ENCODE measurements around the gene DPCD. TPM values are rescaled to one million over a fixed set of nuclear protein-coding genes. Genes with fewer than 3 reads are reported as not detected.

Gene DPCD
- polyA plus RNA-seq, 1 experiment = 46.4 TPM

DNA sequence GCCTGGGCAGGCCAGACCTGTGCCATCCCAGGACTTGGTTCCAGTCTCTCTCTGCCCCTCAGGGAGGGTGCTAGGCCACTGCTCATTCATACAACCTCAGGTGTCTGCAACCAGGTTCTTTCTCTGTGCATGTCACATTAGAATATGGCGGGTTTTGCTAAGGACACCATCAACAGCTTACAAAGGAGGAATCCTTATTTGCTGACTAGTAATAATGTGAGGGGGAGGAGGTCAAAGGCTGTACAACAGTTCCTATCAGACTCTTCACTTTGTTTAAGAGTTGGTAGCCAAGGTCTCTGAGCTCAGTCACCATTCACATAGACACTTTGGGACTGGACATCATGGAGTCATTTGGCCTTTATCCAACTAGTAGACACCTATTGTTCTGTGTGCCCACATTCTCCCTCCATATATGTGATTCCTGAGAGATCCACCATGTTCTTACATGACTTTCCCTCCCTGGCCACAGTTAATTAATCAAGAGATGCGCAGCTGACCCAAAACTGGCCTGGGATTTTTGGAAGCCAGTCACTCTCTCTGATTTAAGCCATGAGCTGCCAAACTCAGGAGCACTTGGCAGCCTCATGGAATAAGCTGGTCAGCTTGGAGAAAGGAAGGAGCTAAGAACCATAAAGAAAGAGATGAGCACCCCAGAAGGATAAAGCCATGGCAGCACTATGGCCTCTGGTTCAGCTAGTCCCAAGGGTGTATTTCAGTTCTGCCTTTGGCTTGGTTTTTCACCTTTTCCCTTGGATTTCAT is 51.2 kb downstream of the DPCD start:
- no peak for DNase-seq (ENCODE audit: low read depth)
- Histone ChIP-seq H3K36me3 (ENCODE audit: control insufficient read depth, insufficient read depth, low read length) (peaks cover 5% of the 10 kb centered on the region; the same call in 1 of the 2 replicates), H3K4me3 (ENCODE audit: low read depth, low read length) (no peak overlapping the region), H3K27me3 (ENCODE audit: control insufficient read depth, insufficient read depth, low read length) (no peaks in the 10 kb centered on the region)
- ChIA-PET CTCF (interaction anchor here (0.9 kb wide), 1 partner anchor 8 kb away, joined by 3 read pairs; no protein-coding TSS in a partner anchor), POLR2A (no interaction called here)
- TF ChIP-seq, protein P1, sequence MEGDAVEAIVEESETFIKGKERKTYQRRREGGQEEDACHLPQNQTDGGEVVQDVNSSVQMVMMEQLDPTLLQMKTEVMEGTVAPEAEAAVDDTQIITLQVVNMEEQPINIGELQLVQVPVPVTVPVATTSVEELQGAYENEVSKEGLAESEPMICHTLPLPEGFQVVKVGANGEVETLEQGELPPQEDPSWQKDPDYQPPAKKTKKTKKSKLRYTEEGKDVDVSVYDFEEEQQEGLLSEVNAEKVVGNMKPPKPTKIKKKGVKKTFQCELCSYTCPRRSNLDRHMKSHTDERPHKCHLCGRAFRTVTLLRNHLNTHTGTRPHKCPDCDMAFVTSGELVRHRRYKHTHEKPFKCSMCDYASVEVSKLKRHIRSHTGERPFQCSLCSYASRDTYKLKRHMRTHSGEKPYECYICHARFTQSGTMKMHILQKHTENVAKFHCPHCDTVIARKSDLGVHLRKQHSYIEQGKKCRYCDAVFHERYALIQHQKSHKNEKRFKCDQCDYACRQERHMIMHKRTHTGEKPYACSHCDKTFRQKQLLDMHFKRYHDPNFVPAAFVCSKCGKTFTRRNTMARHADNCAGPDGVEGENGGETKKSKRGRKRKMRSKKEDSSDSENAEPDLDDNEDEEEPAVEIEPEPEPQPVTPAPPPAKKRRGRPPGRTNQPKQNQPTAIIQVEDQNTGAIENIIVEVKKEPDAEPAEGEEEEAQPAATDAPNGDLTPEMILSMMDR (IDR thresholded peaks at IDR 0.05; ENCODE audit: insufficient read depth, low read depth, low read length) = no peak

DNA sequence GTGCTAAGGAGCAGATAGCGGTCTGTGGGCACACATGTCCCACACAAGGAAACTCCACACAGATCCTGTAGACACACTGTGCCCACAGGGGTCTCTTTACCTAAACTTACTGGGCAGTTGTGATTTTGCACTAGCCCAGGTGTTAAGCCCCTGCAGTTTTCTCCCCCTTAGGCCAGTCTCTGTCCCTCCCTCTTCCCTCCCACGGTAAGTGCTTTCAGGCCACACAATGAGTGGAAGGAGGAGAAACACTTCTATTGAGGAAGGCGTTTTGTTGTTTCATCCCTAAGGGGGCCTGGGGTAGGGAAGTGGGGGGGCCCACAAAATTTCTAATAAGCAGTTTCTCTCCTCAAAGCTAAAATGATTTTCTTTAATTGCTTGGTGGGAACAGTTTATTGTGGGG is 55.4 kb downstream of the DPCD start:
- no peak overlapping the region for H3K4me3 ChIP-seq (ENCODE audit: low read depth, low read length)
- H3K36me3 ChIP-seq (ENCODE audit: control insufficient read depth, insufficient read depth, low read length) = 0 out of 2 replicates have a peak, but pooled peaks cover 3% of the 10 kb centered on the region
- CTCF ChIA-PET = interaction anchor here (0.8 kb wide), 1 partner anchor 429 kb away, joined by 3 read pairs; no protein-coding TSS in a partner anchor
- TF ChIP-seq, protein P1 (IDR thresholded peaks at IDR 0.05; ENCODE audit: insufficient read depth, low read depth, low read length) = no peak
- DNase-seq (ENCODE audit: low read depth) = no peak
- H3K27me3 ChIP-seq (ENCODE audit: control insufficient read depth, insufficient read depth, low read length) = no peaks in the 10 kb centered on the region
- POLR2A ChIA-PET = no interaction called here

DNA sequence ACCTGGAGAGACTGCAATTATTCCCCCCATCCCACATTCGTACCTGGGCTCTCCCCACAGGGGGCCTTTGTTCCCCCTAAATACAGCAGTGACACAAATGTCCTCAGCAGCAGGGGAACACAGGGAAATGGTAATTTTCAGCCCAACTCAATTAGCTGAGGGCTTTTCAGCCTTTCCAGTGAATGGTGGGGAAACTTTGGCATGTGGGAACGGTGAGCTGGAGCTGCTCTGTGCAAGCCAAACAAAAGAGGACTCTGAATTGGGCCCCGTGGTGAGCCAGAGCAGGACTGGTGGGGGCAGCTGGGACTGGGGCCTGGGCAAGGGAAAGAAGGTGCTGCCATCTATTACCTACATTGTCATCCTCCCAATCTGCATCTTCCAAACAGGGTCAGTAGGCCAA is 55.9 kb downstream of the DPCD start:
- POLR2A ChIA-PET = no interaction called here
- DNase-seq (ENCODE audit: low read depth) = no peak
- Histone ChIP-seq H3K27me3 (ENCODE audit: control insufficient read depth, insufficient read depth, low read length) (no peaks in the 10 kb centered on the region), H3K4me3 (ENCODE audit: low read depth, low read length) (no peak overlapping the region), H3K36me3 (ENCODE audit: control insufficient read depth, insufficient read depth, low read length) (peaks cover 2% of the 10 kb centered on the region; the same call in 1 of the 2 replicates)
- TF ChIP-seq, protein P1 (IDR thresholded peaks at IDR 0.05; ENCODE audit: insufficient read depth, low read depth, low read length) = no peak
- CTCF ChIA-PET = interaction anchor here (0.8 kb wide), 1 partner anchor 430 kb away, joined by 3 read pairs; no protein-coding TSS in a partner anchor

DNA sequence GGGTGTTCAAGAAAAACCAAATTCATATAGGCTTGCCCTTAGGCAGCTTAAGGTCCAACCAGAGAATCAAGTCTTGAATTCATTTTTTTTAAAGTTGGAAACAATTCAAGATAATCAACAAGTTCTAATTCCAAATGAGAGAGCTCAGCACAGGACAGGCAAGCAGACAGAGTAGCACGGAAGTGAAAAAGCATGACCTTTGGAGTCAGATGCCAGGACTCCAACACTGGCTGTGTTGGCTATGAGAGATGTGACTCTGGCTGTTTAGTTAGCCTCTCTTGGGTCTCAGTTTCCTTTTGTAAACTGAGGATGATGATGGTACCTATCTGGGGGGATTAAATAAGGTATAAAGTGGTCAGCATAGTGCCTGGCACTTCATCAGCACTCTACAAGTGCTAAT is 57.5 kb downstream of the DPCD start:
- no peak for DNase-seq (ENCODE audit: low read depth)
- no peaks in the 10 kb centered on the region for H3K27me3 ChIP-seq (ENCODE audit: control insufficient read depth, insufficient read depth, low read length)
- ChIA-PET POLR2A (no interaction called here), CTCF (no interaction called here)
- TF ChIP-seq, protein P1 (IDR thresholded peaks at IDR 0.05; ENCODE audit: insufficient read depth, low read depth, low read length) = no peak
- no peak overlapping the region for H3K4me3 ChIP-seq (ENCODE audit: low read depth, low read length)
- H3K36me3 ChIP-seq (ENCODE audit: control insufficient read depth, insufficient read depth, low read length) = no peaks in the 10 kb centered on the region; the same call in 1 of the 2 replicates

DNA sequence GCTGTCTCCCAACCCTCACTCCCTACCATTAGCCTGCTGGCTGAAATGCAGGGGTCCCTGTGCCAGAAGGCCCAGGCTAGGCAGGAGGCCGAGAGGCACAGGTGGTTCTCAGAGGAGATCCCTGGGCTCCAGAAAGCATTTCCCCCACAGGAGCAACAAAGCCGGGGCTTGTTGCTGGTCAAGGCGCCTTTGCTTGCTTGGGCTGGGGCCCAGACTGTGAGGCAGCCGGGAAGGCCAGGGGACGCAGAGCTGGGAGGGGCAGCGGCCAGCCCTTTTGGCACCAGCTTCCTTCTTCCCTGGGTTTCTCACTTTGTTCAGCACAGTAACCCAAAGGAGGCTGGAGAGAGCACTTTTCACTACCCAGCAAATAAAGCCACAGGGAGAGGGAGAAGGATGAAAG is 58.2 kb downstream of the DPCD start:
- POLR2A ChIA-PET = no interaction called here
- no peaks in the 10 kb centered on the region; the same call in 1 of the 2 replicates for H3K36me3 ChIP-seq (ENCODE audit: control insufficient read depth, insufficient read depth, low read length)
- no peaks in the 10 kb centered on the region for H3K27me3 ChIP-seq (ENCODE audit: control insufficient read depth, insufficient read depth, low read length)
- no peak for DNase-seq (ENCODE audit: low read depth)
- TF ChIP-seq, protein P1 (IDR thresholded peaks at IDR 0.05; ENCODE audit: insufficient read depth, low read depth, low read length) = no peak
- CTCF ChIA-PET = interaction anchor here (0.6 kb wide), 1 partner anchor 23 kb away, joined by 3 read pairs; no protein-coding TSS in a partner anchor
- no peak overlapping the region for H3K4me3 ChIP-seq (ENCODE audit: low read depth, low read length)
